Mucosa of stomach (tissue), 1 donor: ENCODE results near the gene MVP.
A peak's percentile ranks its signal among the peaks of the same experiment; 100 is the strongest.
"Not testable (repeated sequence)": the region's sequence is repeated elsewhere in the genome, so short reads cannot be mapped to it uniquely, and the experiment has no call there.

Experiments
- H3K27me3 ChIP-seq: one replicate; pipeline ENCODE4 v1.7.0; 2013; ENCODE audit warnings: mild to moderate bottlenecking, low read length; ENCODE audit not compliant: control insufficient read depth, insufficient read depth
- H3K36me3 ChIP-seq: one replicate; pipeline ENCODE4 v1.7.0; 2013; ENCODE audit warnings: low read length; ENCODE audit not compliant: control insufficient read depth, insufficient read depth
- H3K4me1 ChIP-seq: one replicate; pipeline ENCODE4 v1.7.0; 2013; ENCODE audit warnings: mild to moderate bottlenecking, low read length; ENCODE audit not compliant: control insufficient read depth, insufficient read depth
- H3K4me3 ChIP-seq: one replicate; pipeline ENCODE4 v1.7.0; 2013; ENCODE audit warnings: low read length
- H3K9ac ChIP-seq: one replicate; pipeline ENCODE4 v1.7.0; 2013; ENCODE audit warnings: mild to moderate bottlenecking, low read length, moderate library complexity
- H3K9me3 ChIP-seq: one replicate; pipeline ENCODE4 v1.7.0; 2013; ENCODE audit warnings: mild to moderate bottlenecking, low read length, moderate library complexity; ENCODE audit not compliant: control insufficient read depth
- donor health status: Pancreatic carcinoma.

The MVP gene

GRCh38 chr16:29858974-29859373 is 38.7 kb downstream of the MVP start:
- Histone ChIP-seq H3K4me3 (no peak overlapping the region), H3K27me3 (no peaks in the 10 kb centered on the region), H3K36me3 (no peaks in the 10 kb centered on the region), H3K9me3 (no peaks in the 10 kb centered on the region), H3K9ac (no peak overlapping the region), H3K4me1 (peaks cover 37% of the 10 kb centered on the region)

GRCh38 chr16:29860218-29860617 is 40.0 kb downstream of the MVP start:
- H3K4me1 ChIP-seq: peaks cover 36% of the 10 kb centered on the region
- H3K4me3 ChIP-seq: no peak overlapping the region
- H3K9ac ChIP-seq: no peak overlapping the region
- no peaks in the 10 kb centered on the region for H3K36me3 ChIP-seq
- H3K9me3 ChIP-seq: no peaks in the 10 kb centered on the region
- no peaks in the 10 kb centered on the region for H3K27me3 ChIP-seq

GRCh38 chr16:29862383-29862883 is 42.2 kb downstream of the MVP start:
- peaks cover 25% of the 10 kb centered on the region for H3K4me1 ChIP-seq
- peak overlapping the region; percentile 82 for H3K4me3 ChIP-seq
- peak overlapping the region; percentile 90 for H3K9ac ChIP-seq
- H3K9me3 ChIP-seq: no peaks in the 10 kb centered on the region
- no peaks in the 10 kb centered on the region for H3K27me3 ChIP-seq
- no peaks in the 10 kb centered on the region for H3K36me3 ChIP-seq

- Histone ChIP-seq H3K36me3 (no peaks in the 10 kb centered on the region), H3K4me3 (peak within 1 kb of the TSS; percentile 82), H3K27me3 (no peaks in the 10 kb centered on the region), H3K9ac (peak within 1 kb of the TSS; percentile 90), H3K9me3 (no peaks in the 10 kb centered on the region), H3K4me1 (peaks cover 25% of the 10 kb centered on the region)
These were observed 42.8 kb downstream of the MVP start, which contains the start of gene CDIPT for GRCh38 chr16:29862884-29863668. CDIPT (minus strand) TSS chr16:29863226; CDS start chr16:29862857, 369 bp downstream.

- Histone ChIP-seq H3K9me3 (no peaks in the 10 kb centered on the region), H3K4me1 (peaks cover 25% of the 10 kb centered on the region), H3K4me3 (no peak overlapping the region), H3K27me3 (no peaks in the 10 kb centered on the region), H3K9ac (no peak overlapping the region), H3K36me3 (no peaks in the 10 kb centered on the region)
These were observed 43.4 kb downstream of the MVP start for GRCh38 chr16:29863669-29863984.

- H3K9ac ChIP-seq: no peak overlapping the region
- H3K4me3 ChIP-seq: no peak overlapping the region
- H3K4me1 ChIP-seq: peaks cover 25% of the 10 kb centered on the region
- no peaks in the 10 kb centered on the region for H3K27me3 ChIP-seq
- no peaks in the 10 kb centered on the region for H3K36me3 ChIP-seq
- no peaks in the 10 kb centered on the region for H3K9me3 ChIP-seq
These were observed 43.9 kb downstream of the MVP start for GRCh38 chr16:29864205-29864604.

GRCh38 chr16:29868396-29869009 is 48.2 kb downstream of the MVP start:
- no peaks in the 10 kb centered on the region for H3K9me3 ChIP-seq
- H3K27me3 ChIP-seq: no peaks in the 10 kb centered on the region
- H3K4me1 ChIP-seq: peaks cover 3% of the 10 kb centered on the region
- no peaks in the 10 kb centered on the region for H3K36me3 ChIP-seq
- H3K4me3 ChIP-seq: no peak overlapping the region
- H3K9ac ChIP-seq: no peak overlapping the region

GRCh38 chr16:29869067-29869466 is 48.8 kb downstream of the MVP start:
- H3K4me3 ChIP-seq, H3K4me1 ChIP-seq, H3K9ac ChIP-seq, H3K9me3 ChIP-seq, H3K36me3 ChIP-seq, H3K27me3 ChIP-seq: not testable (repeated sequence)

GRCh38 chr16:29871822-29872546 is 51.7 kb downstream of the MVP start:
- Histone ChIP-seq H3K9ac (no peak overlapping the region), H3K4me1 (peaks cover 3% of the 10 kb centered on the region), H3K27me3 (peaks cover 9% of the 10 kb centered on the region), H3K36me3 (no peaks in the 10 kb centered on the region), H3K9me3 (no peaks in the 10 kb centered on the region), H3K4me3 (no peak overlapping the region)

GRCh38 chr16:29873319-29873718 is 53.1 kb downstream of the MVP start:
- H3K36me3 ChIP-seq: no peaks in the 10 kb centered on the region

GRCh38 chr16:29875206-29875605 is 54.9 kb downstream of the MVP start:
- H3K4me3 ChIP-seq: no peak overlapping the region
- H3K36me3 ChIP-seq: no peaks in the 10 kb centered on the region
- no peak overlapping the region for H3K9ac ChIP-seq
- peaks cover 16% of the 10 kb centered on the region for H3K27me3 ChIP-seq
- H3K4me1 ChIP-seq: peaks cover 3% of the 10 kb centered on the region
- no peaks in the 10 kb centered on the region for H3K9me3 ChIP-seq

More at GRCh38 chr16:29873319-29873718, 53.1 kb downstream of the MVP start:
- H3K27me3 ChIP-seq: peaks cover 16% of the 10 kb centered on the region
- peaks cover 3% of the 10 kb centered on the region for H3K4me1 ChIP-seq
- no peaks in the 10 kb centered on the region for H3K9me3 ChIP-seq
- no peak overlapping the region for H3K9ac ChIP-seq
- H3K4me3 ChIP-seq: no peak overlapping the region

GRCh38 chr16:29876217-29876593 is 55.9 kb downstream of the MVP start:
- H3K4me3 ChIP-seq: no peak overlapping the region
- H3K27me3 ChIP-seq: peaks cover 16% of the 10 kb centered on the region
- H3K9ac ChIP-seq: no peak overlapping the region
- H3K36me3 ChIP-seq: no peaks in the 10 kb centered on the region
- H3K4me1 ChIP-seq: peaks cover 3% of the 10 kb centered on the region
- no peaks in the 10 kb centered on the region for H3K9me3 ChIP-seq
